Measurements from ENCODE around the gene TRAM2.

Gene TRAM2

DNA sequence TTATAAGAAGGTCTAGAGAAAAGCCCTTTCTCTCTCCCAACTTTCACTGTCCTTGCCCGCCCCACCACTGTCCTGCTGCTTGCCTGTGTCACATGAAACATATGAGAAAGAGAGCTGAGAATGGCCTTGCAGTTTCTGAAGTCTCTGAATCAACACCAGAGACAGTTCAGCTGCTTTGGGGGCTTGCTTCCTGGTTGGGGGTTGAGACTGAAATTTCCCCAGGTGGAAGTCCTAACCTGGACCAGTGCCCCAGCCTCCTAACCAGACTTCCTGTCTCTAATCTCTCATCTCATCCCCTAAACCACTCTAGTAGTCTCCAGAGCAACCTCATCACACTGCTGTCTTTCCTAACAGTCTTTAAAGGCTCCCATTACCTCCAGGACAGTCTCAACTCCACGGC is 10.7 kb downstream of the TRAM2 start:
- DNase-seq: no peak

DNA sequence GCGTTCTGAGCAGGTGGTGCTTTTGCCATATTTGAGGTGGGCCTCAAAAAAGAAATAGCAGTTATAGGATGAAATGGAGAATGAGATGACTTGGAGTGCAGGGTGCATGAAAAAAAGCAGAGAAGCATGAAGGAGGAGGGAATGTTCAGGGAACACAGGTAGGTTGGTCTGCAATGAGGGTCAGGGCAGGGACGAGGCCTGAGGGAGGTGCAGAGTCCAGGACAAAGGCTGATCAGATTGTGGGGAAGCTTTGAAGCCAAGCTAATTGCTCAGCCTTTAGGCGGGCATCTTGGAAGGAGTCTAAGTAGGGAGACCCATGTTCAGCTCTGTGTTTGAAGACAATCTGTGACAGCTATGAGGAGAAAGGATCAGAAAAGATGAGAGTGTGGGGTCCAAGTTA is 12.0 kb downstream of the TRAM2 start:
- DNase-seq: no peak

DNA sequence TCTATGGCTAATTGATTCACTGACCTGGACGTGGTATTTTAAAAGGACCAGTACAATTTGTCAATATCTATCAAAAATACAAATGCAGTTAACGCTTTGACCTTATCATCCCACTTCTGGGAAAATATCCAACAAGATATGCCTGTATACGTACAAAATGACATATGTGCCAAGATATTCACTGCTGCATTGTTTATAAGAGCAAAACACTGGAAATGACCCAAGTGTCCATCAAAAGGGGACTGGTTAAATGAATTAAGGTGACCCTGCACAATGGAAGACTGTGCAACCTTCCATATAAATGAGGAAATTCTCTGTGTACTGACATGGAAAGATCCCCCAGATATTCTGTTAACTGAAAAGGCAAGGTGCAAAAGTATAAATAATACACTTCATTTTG is 13.9 kb downstream of the TRAM2 start:
- DNase-seq: no peak

DNA sequence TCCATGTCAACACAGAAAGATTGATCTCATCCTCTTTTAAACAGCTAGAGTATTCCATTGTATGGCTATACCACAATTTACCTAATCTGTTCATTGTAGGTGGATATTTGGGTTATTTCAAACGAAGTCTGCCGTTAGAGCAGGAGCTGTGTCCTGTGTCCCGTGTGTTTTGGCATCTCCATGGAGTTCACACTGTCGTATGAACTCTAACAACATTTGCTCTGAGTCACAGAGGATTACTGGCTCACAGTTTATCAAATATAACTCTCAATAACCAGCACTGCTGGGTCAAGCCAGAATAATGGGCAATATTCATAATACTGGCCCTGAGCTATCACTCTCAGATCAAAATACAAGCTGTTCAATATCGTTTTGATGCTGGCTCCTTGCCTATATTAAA is 16.4 kb downstream of the TRAM2 start:
- no peak for DNase-seq

DNA sequence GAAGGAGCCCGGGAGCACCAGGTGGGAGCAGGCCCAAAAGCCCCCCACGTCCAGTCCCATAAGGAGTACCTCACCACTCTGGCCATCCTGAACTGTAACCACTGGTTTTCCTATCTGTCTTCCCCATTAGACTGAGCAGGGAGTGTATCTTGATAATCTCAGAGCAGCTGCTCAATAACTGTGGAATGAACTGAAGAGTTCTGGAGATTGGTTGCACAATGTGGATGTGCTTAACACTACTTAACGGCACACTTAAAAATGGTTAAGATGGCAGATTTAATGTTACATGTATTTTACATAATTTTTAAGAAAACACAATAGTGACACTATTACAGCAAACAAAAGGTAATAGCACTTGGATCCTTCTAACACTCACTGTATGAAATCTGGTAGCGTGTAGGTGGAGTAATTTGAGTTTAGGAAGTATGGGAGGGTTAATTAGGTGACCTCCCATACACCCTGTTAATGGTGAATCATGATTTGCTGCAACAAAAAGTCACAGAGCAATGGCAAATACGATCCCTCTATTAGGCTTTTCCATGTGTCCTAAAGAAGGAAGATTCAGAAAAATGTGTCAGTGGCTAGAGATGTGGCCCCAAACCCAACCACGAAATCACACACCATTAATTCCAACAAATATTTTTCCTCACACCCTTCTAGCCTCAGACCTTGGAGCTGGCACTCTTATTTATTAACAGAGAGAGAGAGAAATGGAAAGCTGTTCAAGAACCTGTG is 18.4 kb downstream of the TRAM2 start:
- DNase-seq: no peak

DNA sequence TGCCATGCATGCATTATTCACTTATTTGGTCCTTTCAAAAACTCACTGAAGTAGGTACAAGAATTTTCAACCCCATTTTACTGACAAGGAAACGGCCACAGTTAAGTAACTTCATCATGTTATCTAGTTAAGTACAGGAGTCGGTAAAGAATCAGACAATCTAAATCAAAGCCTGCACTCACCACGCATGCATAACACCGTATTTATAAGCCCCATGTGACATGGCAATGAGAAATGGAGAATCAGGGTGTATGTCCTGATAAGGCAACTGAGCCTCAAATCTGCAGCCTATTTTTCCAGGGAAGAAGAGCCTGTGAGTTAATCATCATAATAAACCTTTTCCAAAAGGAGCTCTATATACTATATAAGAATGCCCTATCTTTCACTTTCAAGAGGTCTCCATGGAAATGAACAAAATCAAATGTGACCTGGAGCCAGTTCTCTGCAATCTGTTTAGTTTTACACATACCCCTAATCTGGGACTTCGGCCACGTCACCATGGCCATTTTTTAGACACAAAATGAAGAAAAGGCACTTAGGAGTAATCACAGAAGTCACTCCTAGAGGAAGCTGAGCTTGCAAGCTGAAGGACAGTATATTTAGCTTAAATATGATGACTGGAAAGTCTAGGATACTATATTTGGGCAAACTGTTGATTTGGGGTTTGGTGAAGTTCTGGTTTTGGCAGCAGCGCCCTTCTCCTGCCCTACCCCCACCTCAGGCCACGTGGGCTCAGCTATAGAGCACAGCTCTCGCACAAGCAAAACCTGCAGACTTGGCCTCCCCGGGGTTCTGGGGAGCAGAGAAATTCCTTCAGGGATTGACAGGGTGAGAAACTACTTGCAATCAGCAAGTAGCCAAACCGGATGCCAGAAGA is 19.2 kb downstream of the TRAM2 start:
- DNase-seq: no peak

DNA sequence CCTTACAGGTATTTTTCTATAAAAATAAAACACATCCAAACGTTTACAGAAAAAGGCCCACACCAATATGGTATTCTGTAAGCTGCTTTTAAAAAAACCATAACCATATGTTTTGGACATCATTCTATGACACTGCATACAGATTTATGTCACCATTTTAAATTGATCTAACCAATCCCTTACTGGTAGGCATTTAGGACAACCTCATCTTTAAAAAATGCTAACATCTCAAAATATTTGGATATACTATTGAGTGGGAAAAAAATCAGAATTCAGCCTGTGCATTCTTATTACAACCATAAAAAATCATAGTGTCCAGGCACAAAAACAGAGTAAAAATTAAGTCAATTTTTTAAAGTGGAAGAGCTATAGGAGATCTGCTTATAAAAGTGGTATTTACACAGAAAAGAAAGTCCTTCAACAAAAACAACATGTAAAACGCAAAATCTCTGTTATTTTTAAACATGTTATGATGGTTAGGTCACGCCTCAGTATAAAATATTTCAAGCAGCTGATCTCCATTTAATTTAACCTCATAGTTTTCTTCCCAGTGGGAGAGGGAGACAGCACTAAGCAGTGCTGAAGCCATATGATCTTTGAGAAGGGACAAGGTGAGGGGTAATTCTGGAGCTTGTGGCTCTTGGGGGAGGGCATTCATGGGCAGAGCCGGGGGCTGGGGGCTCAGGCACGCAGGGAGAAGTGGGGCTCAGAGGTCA is 21.2 kb downstream of the TRAM2 start:
- no peak for DNase-seq

DNA sequence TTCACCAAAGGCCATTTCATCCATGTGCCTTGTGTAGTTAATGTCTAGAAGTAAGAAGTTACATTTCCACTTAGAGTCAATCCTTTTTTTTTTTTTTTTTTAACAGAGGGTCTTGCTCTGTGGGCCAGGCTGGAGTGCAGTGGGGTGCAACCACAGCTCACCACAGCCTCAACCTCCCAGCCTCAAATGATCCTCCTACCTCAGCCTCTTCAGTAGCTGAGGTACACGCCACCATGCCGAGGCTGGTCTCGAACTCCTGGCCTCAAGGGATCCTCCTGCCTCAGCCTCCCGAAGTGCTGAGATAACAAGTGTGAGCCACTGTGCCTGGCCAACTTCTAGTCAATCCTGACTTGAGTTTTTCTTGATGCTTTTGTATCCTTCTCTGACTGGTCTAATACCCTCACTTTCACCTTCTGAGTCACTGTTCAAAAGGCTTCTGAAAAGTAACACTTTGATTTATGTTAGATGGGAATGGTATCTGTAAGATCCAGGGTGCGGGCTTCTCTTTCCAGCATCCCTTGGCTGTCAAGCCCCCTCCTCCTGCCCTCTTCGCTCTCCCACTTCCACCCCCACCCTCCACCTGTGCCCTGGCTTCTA is 22.1 kb downstream of the TRAM2 start:
- no peak for DNase-seq

DNA sequence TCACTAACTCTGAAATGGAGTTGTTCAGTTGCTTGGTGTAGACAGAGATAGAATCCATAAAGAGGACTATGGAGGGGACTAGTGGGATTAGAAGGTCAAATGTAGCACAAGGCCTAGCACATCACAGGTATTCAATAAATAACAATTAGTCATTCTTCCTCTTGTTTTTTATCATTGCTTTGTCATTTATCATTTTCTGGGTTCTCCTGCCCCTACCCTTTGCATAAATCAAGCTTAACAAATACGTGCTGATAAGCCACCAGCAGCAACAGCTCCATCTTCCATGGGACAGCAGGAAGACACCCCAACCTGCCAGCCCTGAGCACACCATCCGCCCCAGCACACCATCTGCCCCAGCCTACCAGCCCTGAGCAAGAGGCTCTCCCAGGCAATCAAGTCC is 23.1 kb downstream of the TRAM2 start:
- DNase-seq: no peak

DNA sequence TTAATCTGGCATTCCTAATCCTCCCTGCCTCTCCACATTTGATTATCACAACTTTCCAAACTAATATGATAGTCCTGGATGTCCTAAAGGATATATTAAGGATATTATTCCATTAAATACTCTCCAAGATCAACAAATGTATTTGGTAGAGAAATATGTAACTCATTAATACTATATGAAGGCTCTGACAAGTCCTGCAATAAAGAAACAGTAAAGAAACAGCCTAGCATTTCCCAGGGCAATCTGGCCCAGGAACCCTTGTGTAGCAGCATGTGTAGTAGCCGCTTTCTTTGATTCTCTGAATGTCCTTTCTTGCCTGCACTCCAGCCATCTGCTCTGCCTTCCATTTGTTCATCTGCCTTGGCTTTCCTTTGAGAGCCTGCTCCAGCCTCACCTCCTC is 23.7 kb downstream of the TRAM2 start:
- no peak for DNase-seq

DNA sequence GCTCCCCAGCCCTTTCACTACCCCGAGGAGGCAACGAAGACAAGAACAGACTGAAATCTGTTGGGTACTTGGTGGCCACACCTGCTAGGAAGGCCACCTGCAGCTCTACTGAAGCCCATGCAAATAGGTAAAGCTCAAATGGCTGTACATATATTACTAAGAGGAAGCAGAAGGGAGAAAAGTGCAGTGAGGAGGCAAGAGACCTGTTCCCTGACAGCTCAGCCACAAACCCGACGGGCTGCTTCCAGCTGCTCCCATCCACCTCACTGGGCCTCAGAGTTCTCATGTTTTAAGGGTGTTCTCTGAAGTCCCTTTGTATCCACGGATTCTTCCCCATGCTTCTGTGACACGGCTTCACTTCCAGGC is 24.6 kb downstream of the TRAM2 start:
- DNase-seq: no peak

DNA sequence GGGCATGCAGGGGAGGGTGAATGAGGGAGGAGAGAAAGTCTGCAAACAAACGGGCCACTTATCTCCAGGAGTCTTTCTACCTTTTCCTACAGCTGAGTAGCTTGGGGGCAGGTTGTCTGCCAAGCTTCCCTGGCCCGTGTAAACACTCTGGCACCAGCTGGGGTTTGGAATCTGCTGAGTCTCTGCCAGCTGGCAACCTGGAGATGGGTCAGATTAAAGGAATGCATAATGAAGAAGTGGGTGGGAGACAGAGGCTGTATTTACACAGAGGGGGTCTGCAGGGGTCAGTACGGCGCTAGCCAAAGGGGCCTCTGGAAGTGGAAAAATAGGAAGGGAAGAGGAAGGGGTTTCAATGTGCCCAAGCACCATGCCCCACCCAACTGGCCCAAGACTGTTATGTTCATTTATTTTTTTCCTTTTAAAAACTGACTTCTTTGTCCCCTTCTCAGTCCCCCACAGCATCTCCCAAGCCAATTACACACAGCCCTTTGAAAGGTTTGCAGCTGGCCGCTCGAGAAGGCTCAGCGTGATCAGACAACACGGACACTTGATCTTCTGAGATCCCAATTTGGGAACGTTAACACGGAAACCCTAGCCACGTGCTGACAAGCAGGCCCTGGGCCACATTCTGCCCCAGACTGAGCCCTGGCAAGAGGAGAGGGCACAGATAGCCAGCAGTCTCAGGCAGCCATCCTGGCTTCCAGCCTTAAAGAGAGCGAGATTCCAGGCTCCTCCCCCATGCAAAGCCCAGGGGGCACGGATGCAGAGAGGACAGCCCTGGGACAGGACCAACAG is 25.2 kb downstream of the TRAM2 start:
- DNase-seq: peak; percentile 77

DNA sequence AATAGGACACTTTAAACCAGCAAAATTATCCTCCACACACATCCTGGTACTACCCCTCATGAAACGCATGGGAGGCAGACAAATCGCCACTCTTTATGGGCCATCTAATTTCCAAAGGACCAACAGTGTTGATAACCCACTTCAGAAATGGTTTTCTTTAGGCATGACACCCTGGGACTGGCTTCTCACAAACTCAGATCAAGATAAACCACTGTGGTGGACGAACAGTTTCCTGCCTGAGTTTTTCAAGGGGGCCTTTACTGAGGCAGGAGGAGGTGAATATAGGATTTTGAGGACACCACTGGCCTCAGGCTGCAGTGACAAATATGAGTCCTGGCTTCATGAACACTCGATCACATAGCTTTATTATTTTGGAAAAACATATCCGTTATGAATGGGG is 26.0 kb downstream of the TRAM2 start:
- DNase-seq: no peak

DNA sequence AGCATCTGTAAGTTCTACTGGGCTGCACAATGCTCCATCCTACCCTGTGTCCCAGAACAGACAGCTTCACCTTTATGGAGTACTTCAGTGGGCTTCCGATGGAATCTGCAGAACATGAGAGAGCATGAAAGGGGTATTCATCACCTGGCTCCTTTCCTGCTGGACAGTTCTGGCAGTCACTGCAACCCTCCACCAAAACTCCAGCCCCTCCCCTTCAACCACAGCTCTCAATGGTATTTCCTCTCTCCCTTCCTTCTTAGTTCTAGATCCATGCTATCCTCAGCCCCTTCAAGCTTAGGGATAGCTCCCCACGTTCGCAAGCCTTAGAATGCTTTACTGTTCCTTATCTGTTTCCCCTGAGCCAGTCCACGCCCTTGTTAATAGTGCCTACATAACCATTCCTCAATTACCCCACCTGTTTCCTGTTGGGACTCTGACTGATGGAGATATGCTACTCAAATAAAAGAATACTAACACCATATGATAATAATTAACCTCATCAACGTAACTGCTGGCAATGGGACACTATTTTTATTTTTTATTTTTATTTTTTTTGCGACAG is 26.8 kb downstream of the TRAM2 start:
- DNase-seq: no peak

DNA sequence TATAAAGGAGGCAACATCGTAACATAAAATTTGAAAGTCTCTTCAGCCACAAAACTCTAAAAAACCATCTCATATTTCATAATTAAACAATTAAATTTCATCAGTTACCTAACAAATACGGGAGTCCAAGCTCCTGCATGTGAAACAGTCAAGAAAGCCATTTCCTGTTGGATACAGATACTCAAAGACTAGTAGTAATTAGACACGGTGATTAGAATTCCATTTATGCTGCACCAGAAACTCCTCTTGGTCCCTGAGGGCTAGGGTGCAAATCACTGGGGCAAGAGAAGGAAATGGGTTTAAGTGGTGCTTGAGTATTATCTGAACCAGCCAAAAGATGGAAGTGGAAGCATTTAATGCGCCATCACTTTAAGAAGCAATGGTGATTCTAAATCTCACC is 27.4 kb downstream of the TRAM2 start:
- no peak for DNase-seq

DNA sequence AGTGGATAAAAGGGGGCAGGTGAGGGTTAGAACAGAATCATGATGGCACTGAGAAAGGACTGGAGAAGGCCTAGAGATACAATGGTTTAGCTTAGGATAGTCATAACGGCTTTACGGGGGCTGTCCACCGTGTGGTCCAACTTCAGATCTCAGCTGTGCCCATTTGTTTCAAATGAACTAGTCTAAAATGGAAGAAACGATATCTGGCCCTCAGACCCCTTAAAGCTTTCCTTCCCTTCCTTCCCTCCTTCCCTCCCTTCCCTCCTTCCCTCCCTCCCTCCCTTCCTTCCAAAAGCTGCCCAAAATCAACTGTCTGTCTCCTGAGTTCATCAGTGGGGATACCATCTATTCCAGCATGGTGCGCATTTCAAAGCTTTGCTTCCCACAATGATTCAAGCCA is 27.9 kb downstream of the TRAM2 start:
- DNase-seq: no peak

DNA sequence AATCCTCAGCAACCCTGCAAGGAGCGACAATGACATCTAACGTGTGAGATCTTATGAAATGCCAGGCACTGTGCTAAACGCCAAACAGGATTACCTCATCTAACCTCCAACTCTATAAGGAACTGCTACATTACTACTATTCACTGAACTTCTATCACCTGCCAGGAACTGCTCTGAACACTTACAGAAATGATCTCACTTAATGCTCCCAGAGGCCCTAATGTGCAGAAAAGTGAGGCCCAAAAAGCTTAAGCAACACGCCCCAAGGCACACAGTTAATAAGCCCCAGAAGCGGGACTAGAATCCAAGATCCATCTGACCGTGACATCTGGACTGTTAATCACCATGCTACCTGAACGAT is 28.5 kb downstream of the TRAM2 start:
- no peak for DNase-seq

DNA sequence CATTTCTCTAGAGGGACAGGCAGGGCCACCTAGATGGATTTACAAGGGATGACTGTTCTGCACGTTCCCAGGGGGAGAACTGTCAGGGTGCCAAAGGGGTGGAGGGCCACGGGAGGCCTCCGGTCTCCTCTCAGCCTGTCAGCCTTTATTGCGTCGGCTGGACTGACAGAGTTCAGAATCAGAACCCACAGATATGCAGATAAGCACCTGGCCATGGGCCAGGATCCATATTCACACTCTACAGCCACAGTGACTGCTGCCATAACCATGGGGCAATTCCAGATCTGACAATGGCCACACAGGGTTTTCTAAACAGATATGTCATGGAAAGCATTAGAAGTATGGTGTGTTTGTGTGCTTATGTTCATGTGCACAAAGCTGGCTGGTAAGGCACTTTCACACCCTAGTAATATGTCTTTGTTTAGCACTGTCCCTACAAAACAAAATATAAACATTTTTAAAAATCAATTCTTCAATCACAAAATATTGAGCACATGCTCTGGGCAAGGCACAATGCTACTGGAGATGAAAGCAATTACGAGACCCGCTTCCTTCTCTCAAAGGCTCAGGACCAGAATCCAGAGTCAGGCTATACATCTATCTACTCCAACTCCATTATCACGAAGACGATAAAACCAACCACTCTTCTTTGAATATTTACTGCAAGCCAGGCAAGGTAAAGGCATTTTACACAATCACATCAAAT is 29.1 kb downstream of the TRAM2 start:
- DNase-seq: no peak

DNA sequence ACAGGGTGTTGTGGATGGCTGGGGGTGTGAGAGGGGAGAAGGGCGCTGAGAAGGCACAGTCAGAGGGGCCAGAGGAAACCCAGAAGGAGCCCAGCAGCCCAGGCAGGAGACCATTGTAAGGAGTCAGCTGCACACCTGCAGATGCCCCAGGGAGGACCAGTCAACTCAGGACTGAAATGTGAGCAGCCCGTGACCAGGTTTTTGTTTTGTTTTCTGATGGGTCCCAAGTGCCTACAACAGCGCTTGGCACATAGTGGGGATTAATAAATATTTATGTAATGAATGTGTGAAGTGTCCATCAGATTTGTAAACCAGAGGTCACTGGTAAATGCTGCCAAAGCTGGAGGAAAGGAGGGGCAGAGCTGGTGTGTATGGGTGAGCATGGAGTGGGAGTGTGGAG is 30.2 kb downstream of the TRAM2 start:
- no peak for DNase-seq

DNA sequence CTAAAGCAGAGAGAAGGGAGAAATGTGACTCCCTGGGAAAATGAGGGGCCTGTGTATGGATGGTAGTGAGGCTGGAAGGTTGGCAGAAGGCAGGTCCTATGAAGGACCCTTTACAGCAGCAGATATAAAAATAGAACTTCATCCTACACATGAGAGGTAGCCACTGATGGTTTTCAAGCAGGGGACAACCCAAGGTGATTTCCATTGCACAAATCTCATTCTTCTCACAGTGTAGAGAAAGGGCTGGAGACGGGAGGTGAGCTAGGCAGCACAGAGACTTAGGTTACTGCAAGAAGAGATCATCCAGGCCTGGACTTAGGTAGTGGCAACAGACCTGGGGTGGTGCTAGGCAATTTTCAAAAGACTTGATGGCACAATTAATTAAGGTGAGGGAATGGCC is 30.7 kb downstream of the TRAM2 start:
- DNase-seq: no peak

DNA sequence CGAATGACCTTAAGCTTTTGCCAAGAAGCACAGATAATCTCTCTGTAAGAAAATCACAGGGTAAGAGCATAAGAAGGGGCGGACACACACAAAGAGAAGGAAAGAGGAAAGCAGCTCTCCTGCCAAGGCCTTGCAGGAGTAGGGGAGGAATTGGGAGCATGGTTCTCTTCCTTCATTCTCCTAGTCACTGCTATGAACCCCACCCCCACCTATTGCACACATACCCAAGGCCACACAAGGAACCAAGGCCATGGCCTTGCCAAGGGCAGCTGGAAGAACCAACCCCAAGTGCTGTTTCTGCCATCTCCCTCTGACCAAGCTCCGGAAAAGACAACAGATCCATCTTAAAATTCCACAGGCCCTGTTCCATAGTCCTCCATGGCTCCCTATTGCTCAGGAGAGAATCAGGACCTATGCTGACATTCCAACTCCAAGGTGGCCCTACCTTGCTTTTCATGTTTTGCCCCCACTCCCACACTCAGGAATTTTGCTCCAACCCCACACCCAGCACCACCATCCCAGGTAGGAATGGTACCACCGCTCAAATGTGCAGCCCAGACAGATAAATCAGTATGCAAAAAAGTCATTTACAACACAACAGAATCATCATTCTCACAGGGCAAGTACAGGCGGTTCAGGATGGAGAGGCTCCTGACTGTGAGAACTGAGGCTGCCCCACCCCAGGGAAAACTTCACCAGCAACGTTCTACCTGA is 31.3 kb downstream of the TRAM2 start:
- no peak for DNase-seq
